HG02623 (cell line): ENCODE measurements around the gene APMAP.

ENCODE experiments used
- ATAC-seq: cut with Tn5 transposase; IDR thresholded peaks from one replicate; pipeline ENCODE4 v1.9.1; 2021; ENCODE audit warnings: moderate library complexity; ENCODE audit not compliant: unreplicated experiment

The APMAP gene

GRCh38 chr20:24915440-24915839, 77.1 kb downstream of the APMAP start:
- no peak for ATAC-seq

GRCh38 chr20:24914388-24915241, 77.9 kb downstream of the APMAP start:
- no peak for ATAC-seq

GRCh38 chr20:24913076-24913628, 79.4 kb downstream of the APMAP start:
- no peak for ATAC-seq
